ENCODE results near the gene CDC34. TPM values are rescaled to one million over a fixed set of nuclear protein-coding genes. Genes with fewer than 3 reads are reported as not detected.

Gene CDC34
- total and polyA plus RNA-seq, 9 of the 15 experiments (the other 6 are each of a cell fraction or from before 2014, with no cell fraction given): 0.80 to 203 (median 65.5) TPM

- TF ChIP-seq PRDM10 (IDR thresholded peaks at IDR 0.05; ENCODE audit: partially characterized antibody) (no peak), BCL6 (CRISPR knock-in tag; IDR thresholded peaks at IDR 0.05) (no peak), CTCF (IDR thresholded peaks at IDR 0.05 in 2 of 3, conservative IDR thresholded peaks at IDR 0.05 in 1 of 3; ENCODE audit: insufficient read depth in 2 of 3, low read depth in 1 of 3, low read length in 3 of 3) (no peak), ZNF436 (CRISPR knock-in tag; IDR thresholded peaks at IDR 0.05) (no peak), ZBTB11 (CRISPR knock-in tag; IDR thresholded peaks at IDR 0.05) (peak in 2 of 3 experiments; percentile 42 to 80; a peak in 3 of 6 replicates), TAF9B (IDR thresholded peaks at IDR 0.05; ENCODE audit: partially characterized antibody) (no peak), MEIS2 (IDR thresholded peaks at IDR 0.05; ENCODE audit: partially characterized antibody) (peak; percentile 40), CHD2 (IDR thresholded peaks at IDR 0.05; ENCODE audit: low read depth, low read length) (peak; percentile 32; the same call in 1 of the 2 replicates), NCOA1 (IDR thresholded peaks at IDR 0.05; ENCODE audit: low read depth) (no peak), CREM (IDR thresholded peaks at IDR 0.05; ENCODE audit: low read depth) (peak; percentile 88), TOE1 (IDR thresholded peaks at IDR 0.05; ENCODE audit: borderline replicate concordance) (no peak; the same call in 1 of the 2 replicates), TOE1 (CRISPR knock-in tag; IDR thresholded peaks at IDR 0.05; ENCODE audit: borderline replicate concordance, low read depth) (peak; percentile 50; the same call in 1 of the 2 replicates), ZBTB9 (CRISPR knock-in tag; IDR thresholded peaks at IDR 0.05) (peak; percentile 88; the same call in 1 of the 2 replicates), MTA1 (IDR thresholded peaks at IDR 0.05; ENCODE audit: borderline replicate concordance) (no peak)
Measured at GRCh38 chr19:488505-489417, 42.8 kb upstream of the CDC34 start (continued).

All from K562 (cell line).